ENCODE results near the gene TERT.

GRCh38 chr5:1223278-1223670 is 71.6 kb downstream of the TERT start:
- TF ChIP-seq EZH2 (IDR thresholded peaks at IDR 0.05; ENCODE audit: insufficient read depth, poor library complexity, severe bottlenecking): no peak
- no peak for TF ChIP-seq EZH2phosphoT487 (IDR thresholded peaks at IDR 0.05; ENCODE audit: insufficient read depth, low read depth)
